OCI-LY3 (cell line): Measurements from ENCODE around the gene MTHFSD.

Source experiments
- H2AFZ ChIP-seq: fragments of 200-600, 300-600 bp; shearing (Covaris generic); 2 replicates; pipeline ENCODE4 v1.6.0; 2014; ENCODE audit warnings: antibody characterized with exemption, low read depth, low read length
- H3K27ac ChIP-seq: fragments of 200-600, 300-600 bp; sonication (generic); 2 replicates; pipeline ENCODE4 v1.5.1; 2014; ENCODE audit warnings: mild to moderate bottlenecking, low read length, moderate library complexity, mixed read lengths
- H3K27me3 ChIP-seq: fragments of 200-600, 300-600 bp; sonication (generic); 2 replicates; pipeline ENCODE4 v1.6.1; 2014; ENCODE audit warnings: low read depth, low read length, mixed read lengths
- H3K36me3 ChIP-seq: fragments of 200-600, 300-600 bp; sonication (generic); replicated peaks from 2 replicates; pipeline ENCODE3; 2014; ENCODE audit warnings: low read depth, low read length, mixed read lengths
- H3K4me1 ChIP-seq: fragments of 300-600, 200-600 bp; sonication (generic); 2 replicates; pipeline ENCODE4 v1.6.1; 2014; ENCODE audit warnings: low read length, mixed read lengths
- H3K4me2 ChIP-seq: fragments of 200-600, 300-600 bp; sonication (generic); 2 replicates; pipeline ENCODE4 v1.6.1; 2014; ENCODE audit warnings: low read length, mixed read lengths
- H3K4me3 ChIP-seq: fragments of 300-600, 200-600 bp; sonication (generic); 2 replicates; pipeline ENCODE4 v1.5.1; 2014; ENCODE audit warnings: antibody characterized with exemption, mild to moderate bottlenecking, low read length, moderate library complexity
- H3K79me2 ChIP-seq: fragments of 300-600, 200-600 bp; shearing (Covaris generic); 2 replicates; pipeline ENCODE4 v1.6.1; 2014; ENCODE audit warnings: mild to moderate bottlenecking, low read length, mixed read lengths
- H3K9ac ChIP-seq: fragments of 300-600, 200-600 bp; shearing (Covaris generic); 2 replicates; pipeline ENCODE4 v1.6.0; 2014; ENCODE audit warnings: mild to moderate bottlenecking, low read length, moderate library complexity
- H3K9me3 ChIP-seq: fragments of 200-600, 300-600 bp; shearing (Covaris generic); 2 replicates; pipeline ENCODE4 v1.6.1; 2014; ENCODE audit warnings: low read length, mixed read lengths; ENCODE audit not compliant: insufficient read depth
- H4K20me1 ChIP-seq: fragments of 200-600, 300-600 bp; sonication (generic); 2 replicates; pipeline ENCODE4 v1.6.1; 2016; ENCODE audit warnings: low read length, mixed read lengths; ENCODE audit not compliant: insufficient read depth
- EZH2phosphoT487 ChIP-seq: fragments of 200-600 bp; shearing (Covaris generic); IDR thresholded peaks from 2 replicates; pipeline ENCODE4 v1.6.1; 2018; ENCODE audit warnings: antibody characterized with exemption, mixed run types, low read depth
- TF ChIP-seq, protein P1 (sequence below): fragments of 200-600, 300-600 bp; sonication (generic); IDR thresholded peaks from 2 replicates; pipeline ENCODE4 v1.5.1; 2014; ENCODE audit warnings: antibody characterized with exemption, low read length, low read depth

Gene MTHFSD, protein sequence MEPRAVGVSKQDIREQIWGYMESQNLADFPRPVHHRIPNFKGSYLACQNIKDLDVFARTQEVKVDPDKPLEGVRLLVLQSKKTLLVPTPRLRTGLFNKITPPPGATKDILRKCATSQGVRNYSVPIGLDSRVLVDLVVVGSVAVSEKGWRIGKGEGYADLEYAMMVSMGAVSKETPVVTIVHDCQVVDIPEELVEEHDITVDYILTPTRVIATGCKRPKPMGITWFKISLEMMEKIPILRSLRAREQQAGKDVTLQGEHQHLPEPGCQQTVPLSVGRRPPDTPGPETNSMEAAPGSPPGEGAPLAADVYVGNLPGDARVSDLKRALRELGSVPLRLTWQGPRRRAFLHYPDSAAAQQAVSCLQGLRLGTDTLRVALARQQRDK

GRCh38 chr16:86554917-86555703, at the start of gene MTHFSD:
Gene MTHFSD, minus strand, starts transcription at chr16:86555235. Its CDS starts 51 bp downstream, at chr16:86555184.
- Histone ChIP-seq H2AFZ (peak within 1 kb of the TSS; percentile 91), H3K4me3 (peak within 1 kb of the TSS; percentile 97), H3K79me2 (peaks cover 12% of the 10 kb centered on the region), H3K9me3 (no peaks in the 10 kb centered on the region), H3K4me2 (peak within 1 kb of the TSS; percentile 95), H3K36me3 (peaks cover 7% of the 10 kb centered on the region), H3K27me3 (no peaks in the 10 kb centered on the region), H3K9ac (peak within 1 kb of the TSS; percentile 95), H3K4me1 (peaks cover 10% of the 10 kb centered on the region), H4K20me1 (no peaks in the 10 kb centered on the region), H3K27ac (0 out of 2 replicates have a peak within 1 kb of the TSS, but pooled peaks have one; percentile 20)
- no peak for TF ChIP-seq EZH2phosphoT487
- TF ChIP-seq, protein P1, sequence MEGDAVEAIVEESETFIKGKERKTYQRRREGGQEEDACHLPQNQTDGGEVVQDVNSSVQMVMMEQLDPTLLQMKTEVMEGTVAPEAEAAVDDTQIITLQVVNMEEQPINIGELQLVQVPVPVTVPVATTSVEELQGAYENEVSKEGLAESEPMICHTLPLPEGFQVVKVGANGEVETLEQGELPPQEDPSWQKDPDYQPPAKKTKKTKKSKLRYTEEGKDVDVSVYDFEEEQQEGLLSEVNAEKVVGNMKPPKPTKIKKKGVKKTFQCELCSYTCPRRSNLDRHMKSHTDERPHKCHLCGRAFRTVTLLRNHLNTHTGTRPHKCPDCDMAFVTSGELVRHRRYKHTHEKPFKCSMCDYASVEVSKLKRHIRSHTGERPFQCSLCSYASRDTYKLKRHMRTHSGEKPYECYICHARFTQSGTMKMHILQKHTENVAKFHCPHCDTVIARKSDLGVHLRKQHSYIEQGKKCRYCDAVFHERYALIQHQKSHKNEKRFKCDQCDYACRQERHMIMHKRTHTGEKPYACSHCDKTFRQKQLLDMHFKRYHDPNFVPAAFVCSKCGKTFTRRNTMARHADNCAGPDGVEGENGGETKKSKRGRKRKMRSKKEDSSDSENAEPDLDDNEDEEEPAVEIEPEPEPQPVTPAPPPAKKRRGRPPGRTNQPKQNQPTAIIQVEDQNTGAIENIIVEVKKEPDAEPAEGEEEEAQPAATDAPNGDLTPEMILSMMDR: no peak

DNA sequence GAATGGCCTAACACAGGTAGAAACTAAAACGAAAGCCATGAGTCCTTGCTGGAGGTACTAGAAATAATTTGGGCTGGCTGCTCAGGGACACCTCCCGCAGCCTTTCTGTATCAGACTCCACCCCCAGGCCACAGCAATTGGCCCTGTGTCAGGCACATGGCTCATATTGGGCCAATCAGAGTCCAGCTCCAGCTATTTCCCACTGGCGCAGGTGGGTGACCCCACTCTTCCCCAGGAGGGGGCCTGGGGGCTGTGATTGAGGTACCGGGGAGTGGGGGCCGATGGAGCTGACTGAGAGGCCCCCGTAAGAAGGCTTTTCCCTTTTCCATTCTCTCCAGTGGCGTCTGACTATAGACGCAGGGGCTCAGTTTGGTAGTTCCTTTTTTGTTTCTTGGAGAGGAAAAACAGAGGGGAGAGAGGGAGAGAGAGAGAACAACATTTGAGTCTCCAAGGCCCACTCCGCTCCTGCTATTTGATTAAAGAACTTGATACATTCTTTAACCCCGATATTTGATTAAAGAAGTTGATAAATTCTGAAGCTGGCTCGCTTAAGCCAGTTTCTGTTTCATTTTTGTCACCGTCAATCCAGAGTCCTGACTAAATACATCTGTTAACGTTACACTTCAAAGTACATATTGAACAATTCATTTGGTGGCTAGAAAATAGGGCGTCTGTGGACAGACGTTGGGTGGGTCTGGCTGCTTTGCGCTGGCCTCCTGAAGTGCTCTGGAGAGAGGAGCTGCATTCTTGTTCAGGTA, 49.6 kb upstream of the MTHFSD start:
- H3K9ac ChIP-seq: no peak overlapping the region

DNA sequence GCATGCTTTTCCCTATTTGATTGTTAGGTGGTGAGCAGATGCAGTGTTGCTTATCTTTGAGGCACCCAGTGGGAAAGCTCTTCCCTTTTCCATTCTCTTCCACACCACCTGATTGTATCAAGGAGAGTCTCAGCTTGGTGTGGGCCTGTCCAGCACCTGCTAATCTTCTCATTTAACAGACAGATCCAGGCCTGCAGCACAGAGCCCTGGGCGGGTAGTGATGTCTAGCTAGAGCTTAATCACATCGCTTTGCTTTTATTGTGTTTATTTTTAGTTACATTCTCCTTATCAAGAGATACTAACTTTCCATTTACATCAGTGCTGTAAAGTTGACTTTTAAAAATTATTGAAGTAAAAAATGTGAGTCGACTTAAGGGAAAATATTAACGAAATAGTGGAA, 47.5 kb upstream of the MTHFSD start:
- Histone ChIP-seq H3K36me3 (no peaks in the 10 kb centered on the region), H4K20me1 (no peaks in the 10 kb centered on the region), H3K9ac (no peak overlapping the region), H3K4me1 (no peaks in the 10 kb centered on the region), H3K27ac (no peak overlapping the region), H3K79me2 (no peaks in the 10 kb centered on the region), H3K27me3 (no peaks in the 10 kb centered on the region), H3K4me3 (no peak overlapping the region), H3K4me2 (no peak overlapping the region), H3K9me3 (no peaks in the 10 kb centered on the region), H2AFZ (no peak overlapping the region)
- TF ChIP-seq EZH2phosphoT487: no peak
- TF ChIP-seq, protein P1: no peak

More for the DNA sequence above, 49.6 kb upstream of the MTHFSD start:
- H3K4me3 ChIP-seq: peak overlapping the region; percentile 52
- H3K4me2 ChIP-seq: peak overlapping the region; percentile 34
- H3K27me3 ChIP-seq: no peaks in the 10 kb centered on the region
- no peaks in the 10 kb centered on the region for H3K36me3 ChIP-seq
- H3K9me3 ChIP-seq: no peaks in the 10 kb centered on the region
- H3K4me1 ChIP-seq: no peaks in the 10 kb centered on the region
- H3K79me2 ChIP-seq: no peaks in the 10 kb centered on the region
- no peak overlapping the region for H3K27ac ChIP-seq
- no peak for TF ChIP-seq EZH2phosphoT487
- TF ChIP-seq, protein P1: no peak
- H2AFZ ChIP-seq: peak overlapping the region; percentile 64; the same call in 1 of the 2 replicates
- H4K20me1 ChIP-seq: no peaks in the 10 kb centered on the region
